OCI-LY3 (cell line): ENCODE results near the gene MMP20.

Experiments used
- H2AFZ ChIP-seq: fragments of 200-600, 300-600 bp; shearing (Covaris generic); 2 replicates; pipeline ENCODE4 v1.6.0; 2014; ENCODE audit warnings: antibody characterized with exemption, low read depth, low read length
- H3K27ac ChIP-seq: fragments of 200-600, 300-600 bp; sonication (generic); 2 replicates; pipeline ENCODE4 v1.5.1; 2014; ENCODE audit warnings: mild to moderate bottlenecking, low read length, moderate library complexity, mixed read lengths
- H3K27me3 ChIP-seq: fragments of 200-600, 300-600 bp; sonication (generic); 2 replicates; pipeline ENCODE4 v1.6.1; 2014; ENCODE audit warnings: low read depth, low read length, mixed read lengths
- H3K36me3 ChIP-seq: fragments of 200-600, 300-600 bp; sonication (generic); replicated peaks from 2 replicates; pipeline ENCODE3; 2014; ENCODE audit warnings: low read depth, low read length, mixed read lengths
- H3K4me1 ChIP-seq: fragments of 300-600, 200-600 bp; sonication (generic); 2 replicates; pipeline ENCODE4 v1.6.1; 2014; ENCODE audit warnings: low read length, mixed read lengths
- H3K4me2 ChIP-seq: fragments of 200-600, 300-600 bp; sonication (generic); 2 replicates; pipeline ENCODE4 v1.6.1; 2014; ENCODE audit warnings: low read length, mixed read lengths
- H3K4me3 ChIP-seq: fragments of 300-600, 200-600 bp; sonication (generic); 2 replicates; pipeline ENCODE4 v1.5.1; 2014; ENCODE audit warnings: antibody characterized with exemption, mild to moderate bottlenecking, low read length, moderate library complexity
- H3K79me2 ChIP-seq: fragments of 300-600, 200-600 bp; shearing (Covaris generic); 2 replicates; pipeline ENCODE4 v1.6.1; 2014; ENCODE audit warnings: mild to moderate bottlenecking, low read length, mixed read lengths
- H3K9ac ChIP-seq: fragments of 300-600, 200-600 bp; shearing (Covaris generic); 2 replicates; pipeline ENCODE4 v1.6.0; 2014; ENCODE audit warnings: mild to moderate bottlenecking, low read length, moderate library complexity
- H3K9me3 ChIP-seq: fragments of 200-600, 300-600 bp; shearing (Covaris generic); 2 replicates; pipeline ENCODE4 v1.6.1; 2014; ENCODE audit warnings: low read length, mixed read lengths; ENCODE audit not compliant: insufficient read depth
- H4K20me1 ChIP-seq: fragments of 200-600, 300-600 bp; sonication (generic); 2 replicates; pipeline ENCODE4 v1.6.1; 2016; ENCODE audit warnings: low read length, mixed read lengths; ENCODE audit not compliant: insufficient read depth
- EZH2phosphoT487 ChIP-seq: fragments of 200-600 bp; shearing (Covaris generic); IDR thresholded peaks from 2 replicates; pipeline ENCODE4 v1.6.1; 2018; ENCODE audit warnings: antibody characterized with exemption, mixed run types, low read depth
- TF ChIP-seq, protein P1 (sequence below): fragments of 200-600, 300-600 bp; sonication (generic); IDR thresholded peaks from 2 replicates; pipeline ENCODE4 v1.5.1; 2014; ENCODE audit warnings: antibody characterized with exemption, low read length, low read depth

MMP20 gene

GRCh38 chr11:102620179-102620578 lies 5.0 kb downstream of the MMP20 start:
- no peak overlapping the region for H3K4me2 ChIP-seq
- H3K27ac ChIP-seq: no peak overlapping the region
- no peak overlapping the region for H3K4me3 ChIP-seq
- H3K27me3 ChIP-seq: no peaks in the 10 kb centered on the region
- H4K20me1 ChIP-seq: no peaks in the 10 kb centered on the region
- no peaks in the 10 kb centered on the region for H3K36me3 ChIP-seq
- H3K9me3 ChIP-seq: no peaks in the 10 kb centered on the region
- TF ChIP-seq, protein P1, sequence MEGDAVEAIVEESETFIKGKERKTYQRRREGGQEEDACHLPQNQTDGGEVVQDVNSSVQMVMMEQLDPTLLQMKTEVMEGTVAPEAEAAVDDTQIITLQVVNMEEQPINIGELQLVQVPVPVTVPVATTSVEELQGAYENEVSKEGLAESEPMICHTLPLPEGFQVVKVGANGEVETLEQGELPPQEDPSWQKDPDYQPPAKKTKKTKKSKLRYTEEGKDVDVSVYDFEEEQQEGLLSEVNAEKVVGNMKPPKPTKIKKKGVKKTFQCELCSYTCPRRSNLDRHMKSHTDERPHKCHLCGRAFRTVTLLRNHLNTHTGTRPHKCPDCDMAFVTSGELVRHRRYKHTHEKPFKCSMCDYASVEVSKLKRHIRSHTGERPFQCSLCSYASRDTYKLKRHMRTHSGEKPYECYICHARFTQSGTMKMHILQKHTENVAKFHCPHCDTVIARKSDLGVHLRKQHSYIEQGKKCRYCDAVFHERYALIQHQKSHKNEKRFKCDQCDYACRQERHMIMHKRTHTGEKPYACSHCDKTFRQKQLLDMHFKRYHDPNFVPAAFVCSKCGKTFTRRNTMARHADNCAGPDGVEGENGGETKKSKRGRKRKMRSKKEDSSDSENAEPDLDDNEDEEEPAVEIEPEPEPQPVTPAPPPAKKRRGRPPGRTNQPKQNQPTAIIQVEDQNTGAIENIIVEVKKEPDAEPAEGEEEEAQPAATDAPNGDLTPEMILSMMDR: no peak
- TF ChIP-seq EZH2phosphoT487: no peak
- no peak overlapping the region for H3K9ac ChIP-seq
- no peak overlapping the region for H2AFZ ChIP-seq
- peaks cover 7% of the 10 kb centered on the region for H3K4me1 ChIP-seq
- H3K79me2 ChIP-seq: no peaks in the 10 kb centered on the region

GRCh38 chr11:102617466-102618008 lies 7.6 kb downstream of the MMP20 start:
- no peaks in the 10 kb centered on the region for H3K36me3 ChIP-seq

GRCh38 chr11:102615894-102616432 lies 9.2 kb downstream of the MMP20 start:
- Histone ChIP-seq H3K27ac (no peak overlapping the region), H3K4me3 (no peak overlapping the region), H3K9ac (no peak overlapping the region), H3K4me2 (no peak overlapping the region), H4K20me1 (no peaks in the 10 kb centered on the region), H3K4me1 (peaks cover 17% of the 10 kb centered on the region), H3K36me3 (no peaks in the 10 kb centered on the region), H3K27me3 (no peaks in the 10 kb centered on the region), H2AFZ (no peak overlapping the region), H3K79me2 (no peaks in the 10 kb centered on the region), H3K9me3 (no peaks in the 10 kb centered on the region)
- TF ChIP-seq, protein P1: no peak
- no peak for TF ChIP-seq EZH2phosphoT487

More at GRCh38 chr11:102617466-102618008, 7.6 kb downstream of the MMP20 start:
- H3K4me3 ChIP-seq: no peak overlapping the region
- no peak overlapping the region for H3K27ac ChIP-seq
- H3K4me1 ChIP-seq: peaks cover 11% of the 10 kb centered on the region
- H3K27me3 ChIP-seq: no peaks in the 10 kb centered on the region
- TF ChIP-seq, protein P1: no peak
- TF ChIP-seq EZH2phosphoT487: no peak
- H3K9me3 ChIP-seq: no peaks in the 10 kb centered on the region
- no peak overlapping the region for H3K4me2 ChIP-seq
- no peaks in the 10 kb centered on the region for H3K79me2 ChIP-seq
- no peak overlapping the region for H3K9ac ChIP-seq
- no peak overlapping the region for H2AFZ ChIP-seq
- no peaks in the 10 kb centered on the region for H4K20me1 ChIP-seq

- Histone ChIP-seq H3K4me1 (peaks cover 23% of the 10 kb centered on the region), H3K27ac (no peak overlapping the region), H3K9ac (no peak overlapping the region), H3K36me3 (no peaks in the 10 kb centered on the region), H2AFZ (no peak overlapping the region), H3K9me3 (no peaks in the 10 kb centered on the region), H3K4me2 (no peak overlapping the region), H3K4me3 (no peak overlapping the region), H3K27me3 (no peaks in the 10 kb centered on the region), H4K20me1 (no peaks in the 10 kb centered on the region), H3K79me2 (no peaks in the 10 kb centered on the region)
- TF ChIP-seq EZH2phosphoT487: no peak
Observed at GRCh38 chr11:102615077-102615893, 9.8 kb downstream of the MMP20 start.
